ENCODE results near the gene ZNF335. TPM values are rescaled to one million over a fixed set of nuclear protein-coding genes. Genes with fewer than 3 reads are reported as not detected.

The ZNF335 gene
- total RNA-seq, 6 donors from 2014 or later = 17.4 to 41.9 (median 23.0) TPM

GRCh38 chr20:46006964-46007363 lies 35.0 kb upstream of the ZNF335 start:
- peaks cover 18 to 46% (median 26%) of the 10 kb centered on the region in 4 donors for H3K4me1 ChIP-seq
- ATAC-seq (ENCODE audit: low FRiP score in 2 of 2) (no peak), DNase-seq (no peak)
- H3K36me3 ChIP-seq = no peaks in the 10 kb centered on the region
- peaks cover 0 to 19% (median 10%) of the 10 kb centered on the region in 4 donors for H3K27me3 ChIP-seq
- H3K4me3 ChIP-seq = no peak overlapping the region
- peak overlapping the region in 1 of 4 donors; percentile 72 for H3K27ac ChIP-seq
- no peaks in the 10 kb centered on the region for H3K9me3 ChIP-seq
- TF ChIP-seq POLR2A (IDR thresholded peaks at IDR 0.05) (no peak), CTCF (IDR thresholded peaks at IDR 0.05) (no peak), POLR2AphosphoS5 (IDR thresholded peaks at IDR 0.05) (no peak), EP300 (IDR thresholded peaks at IDR 0.05) (no peak)
- 86 to 91% methylated on average over 11 of the region's 11 CpGs for WGBS, 2 donors

- H3K27me3 ChIP-seq = peaks cover 0 to 11% (median 4%) of the 10 kb centered on the region in 4 donors
- DNase-seq (no peak), ATAC-seq (ENCODE audit: low FRiP score in 2 of 2) (no peak)
- TF ChIP-seq POLR2AphosphoS5 (IDR thresholded peaks at IDR 0.05) = no peak
- TF ChIP-seq POLR2A (IDR thresholded peaks at IDR 0.05) = no peak
- no peak for TF ChIP-seq EP300 (IDR thresholded peaks at IDR 0.05)
- no peak for TF ChIP-seq CTCF (IDR thresholded peaks at IDR 0.05)
- 72 to 76% methylated on average over 5 to 6 of the region's 6 CpGs for WGBS, 2 donors
- H3K9me3 ChIP-seq = no peaks in the 10 kb centered on the region
- H3K27ac ChIP-seq = peak overlapping the region in 1 of 4 donors; percentile 72
- no peak overlapping the region for H3K4me3 ChIP-seq
- H3K36me3 ChIP-seq = no peaks in the 10 kb centered on the region
- H3K4me1 ChIP-seq = peaks cover 18 to 46% (median 23%) of the 10 kb centered on the region in 4 donors
Measured at GRCh38 chr20:46006022-46006705, 34.2 kb upstream of the ZNF335 start.

GRCh38 chr20:46004889-46005473 lies 33.0 kb upstream of the ZNF335 start:
- peaks cover 19 to 38% (median 22%) of the 10 kb centered on the region in 4 donors for H3K4me1 ChIP-seq
- DNase-seq (peak in 1 of 2 donors; percentile 77), ATAC-seq (ENCODE audit: low FRiP score in 2 of 2) (peak; percentile 35 to 84)
- WGBS, 2 donors = 18 to 26% methylated on average over 3 of the region's 3 CpGs
- TF ChIP-seq CTCF (IDR thresholded peaks at IDR 0.05) (no peak), EP300 (IDR thresholded peaks at IDR 0.05) (no peak), POLR2AphosphoS5 (IDR thresholded peaks at IDR 0.05) (peak; percentile 41 to 75), POLR2A (IDR thresholded peaks at IDR 0.05) (peak in 1 of 4 donors; percentile 8)
- no peaks in the 10 kb centered on the region for H3K9me3 ChIP-seq
- peaks cover 0 to 4% (median 0%) of the 10 kb centered on the region in 4 donors for H3K27me3 ChIP-seq
- H3K36me3 ChIP-seq = no peaks in the 10 kb centered on the region
- peak overlapping the region; percentile 24 to 74 (median 64) for H3K27ac ChIP-seq
- H3K4me3 ChIP-seq = no peak overlapping the region

- peak in 1 of 2 donors; percentile 72 for DNase-seq
- TF ChIP-seq POLR2AphosphoS5 (IDR thresholded peaks at IDR 0.05) = no peak
- TF ChIP-seq POLR2A (IDR thresholded peaks at IDR 0.05) = no peak
- TF ChIP-seq EP300 (IDR thresholded peaks at IDR 0.05) = no peak
- no peak for TF ChIP-seq CTCF (IDR thresholded peaks at IDR 0.05)
- ATAC-seq (ENCODE audit: low FRiP score in 2 of 2) = peak; percentile 49 to 74
- WGBS, 2 donors = 29 to 53% methylated on average over 4 of the region's 4 CpGs
- peak overlapping the region; percentile 24 to 74 (median 64) for H3K27ac ChIP-seq
- no peaks in the 10 kb centered on the region for H3K27me3 ChIP-seq
- H3K36me3 ChIP-seq = no peaks in the 10 kb centered on the region
- no peak overlapping the region for H3K4me3 ChIP-seq
- H3K9me3 ChIP-seq = no peaks in the 10 kb centered on the region
- H3K4me1 ChIP-seq = peaks cover 19 to 38% (median 23%) of the 10 kb centered on the region in 4 donors
Measured at GRCh38 chr20:46004187-46004586, 32.2 kb upstream of the ZNF335 start.
